ENCODE measurements around the gene KLHL40.

Gene KLHL40

DNA sequence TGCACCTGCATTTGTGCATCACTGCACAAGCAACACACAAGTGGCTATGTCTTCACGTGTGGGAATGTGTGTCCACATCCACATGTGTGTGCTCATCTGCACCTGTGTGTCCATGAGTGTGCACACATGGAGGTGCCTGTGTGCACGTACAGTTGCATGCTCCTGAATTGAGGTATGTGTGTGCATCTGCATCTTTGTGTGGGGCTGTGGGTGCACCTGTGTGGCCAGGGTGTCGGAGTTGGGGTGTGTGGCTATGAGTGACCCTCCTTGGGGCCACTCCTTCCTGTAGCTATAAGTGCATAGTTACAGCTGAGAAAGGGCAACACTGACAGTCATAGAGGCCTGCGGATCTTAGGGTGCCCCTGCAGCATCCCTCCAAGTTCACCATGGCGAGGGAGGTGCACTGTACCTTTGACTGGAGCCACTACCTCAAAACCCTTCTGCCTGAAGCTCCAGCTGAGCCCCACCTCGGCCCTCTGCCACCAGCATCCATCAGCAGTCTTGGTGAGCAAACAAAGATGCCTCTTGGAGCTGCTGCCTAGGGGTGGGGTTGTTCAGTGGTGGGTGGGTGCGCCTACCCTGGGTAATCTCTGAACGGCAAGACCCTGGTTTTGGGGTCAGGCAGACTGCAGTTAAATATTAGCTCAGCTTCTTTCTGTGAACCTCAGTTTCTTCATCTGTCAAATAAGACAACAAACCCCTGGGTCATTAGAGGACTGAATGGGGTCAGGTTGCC is 22.5 kb downstream of the KLHL40 start:
- TF ChIP-seq, protein P1, sequence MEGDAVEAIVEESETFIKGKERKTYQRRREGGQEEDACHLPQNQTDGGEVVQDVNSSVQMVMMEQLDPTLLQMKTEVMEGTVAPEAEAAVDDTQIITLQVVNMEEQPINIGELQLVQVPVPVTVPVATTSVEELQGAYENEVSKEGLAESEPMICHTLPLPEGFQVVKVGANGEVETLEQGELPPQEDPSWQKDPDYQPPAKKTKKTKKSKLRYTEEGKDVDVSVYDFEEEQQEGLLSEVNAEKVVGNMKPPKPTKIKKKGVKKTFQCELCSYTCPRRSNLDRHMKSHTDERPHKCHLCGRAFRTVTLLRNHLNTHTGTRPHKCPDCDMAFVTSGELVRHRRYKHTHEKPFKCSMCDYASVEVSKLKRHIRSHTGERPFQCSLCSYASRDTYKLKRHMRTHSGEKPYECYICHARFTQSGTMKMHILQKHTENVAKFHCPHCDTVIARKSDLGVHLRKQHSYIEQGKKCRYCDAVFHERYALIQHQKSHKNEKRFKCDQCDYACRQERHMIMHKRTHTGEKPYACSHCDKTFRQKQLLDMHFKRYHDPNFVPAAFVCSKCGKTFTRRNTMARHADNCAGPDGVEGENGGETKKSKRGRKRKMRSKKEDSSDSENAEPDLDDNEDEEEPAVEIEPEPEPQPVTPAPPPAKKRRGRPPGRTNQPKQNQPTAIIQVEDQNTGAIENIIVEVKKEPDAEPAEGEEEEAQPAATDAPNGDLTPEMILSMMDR (IDR thresholded peaks at IDR 0.05; ENCODE audit: borderline replicate concordance, insufficient read depth, low read depth, low read length), result no peak
- H3K4me3 ChIP-seq (ENCODE audit: low read depth, low read length), result no peak overlapping the region

DNA sequence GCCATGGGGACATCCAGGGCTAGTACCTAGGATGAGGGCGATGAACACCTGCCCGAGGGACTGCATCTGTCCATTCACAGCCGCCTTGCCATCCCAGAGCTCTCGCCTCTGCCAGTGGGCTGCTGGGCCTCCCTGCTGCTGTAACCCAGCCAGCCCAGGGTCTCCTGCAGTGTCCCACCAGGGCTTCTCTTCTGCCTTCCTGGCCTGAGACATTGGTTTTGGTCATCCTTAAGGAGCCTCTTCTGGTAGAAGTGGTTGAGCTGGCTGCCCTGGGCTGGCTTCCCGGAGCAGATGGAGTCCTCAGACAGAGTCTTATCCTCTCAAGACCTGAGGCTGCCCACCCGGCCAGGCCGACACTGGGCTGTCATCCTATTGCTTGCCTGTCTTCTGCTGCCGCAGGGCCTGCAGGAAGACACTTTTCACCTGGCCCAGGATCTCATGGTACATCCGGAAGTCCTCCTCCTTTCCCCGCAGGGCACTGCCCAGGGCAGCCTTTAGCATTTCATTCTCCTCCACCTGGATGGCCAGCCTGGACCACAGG is 23.3 kb downstream of the KLHL40 start:
- no peak overlapping the region for H3K4me3 ChIP-seq (ENCODE audit: low read depth, low read length)
- TF ChIP-seq, protein P1 (IDR thresholded peaks at IDR 0.05; ENCODE audit: borderline replicate concordance, insufficient read depth, low read depth, low read length), result no peak

DNA sequence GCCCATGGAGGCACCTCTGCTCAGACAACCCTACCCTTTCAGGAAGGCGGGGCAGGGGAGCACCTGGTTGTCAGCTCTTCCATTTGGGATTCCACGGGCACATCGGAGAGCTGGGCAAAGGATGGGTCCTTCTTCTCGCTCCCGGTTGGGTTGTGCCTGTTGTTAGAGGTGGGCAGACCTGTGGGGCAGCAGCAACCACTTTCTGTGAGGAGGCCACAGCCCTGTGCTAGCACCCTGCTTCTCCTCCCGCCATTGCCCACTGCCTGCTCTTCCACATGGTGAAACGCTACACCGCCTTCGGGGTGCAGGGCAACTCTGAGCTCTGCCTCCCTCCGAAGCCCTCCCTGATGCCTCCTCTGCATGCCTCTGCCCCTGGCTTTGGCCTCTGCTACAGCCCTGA is 24.3 kb downstream of the KLHL40 start:
- TF ChIP-seq, protein P1 (IDR thresholded peaks at IDR 0.05; ENCODE audit: borderline replicate concordance, insufficient read depth, low read depth, low read length), result no peak

DNA sequence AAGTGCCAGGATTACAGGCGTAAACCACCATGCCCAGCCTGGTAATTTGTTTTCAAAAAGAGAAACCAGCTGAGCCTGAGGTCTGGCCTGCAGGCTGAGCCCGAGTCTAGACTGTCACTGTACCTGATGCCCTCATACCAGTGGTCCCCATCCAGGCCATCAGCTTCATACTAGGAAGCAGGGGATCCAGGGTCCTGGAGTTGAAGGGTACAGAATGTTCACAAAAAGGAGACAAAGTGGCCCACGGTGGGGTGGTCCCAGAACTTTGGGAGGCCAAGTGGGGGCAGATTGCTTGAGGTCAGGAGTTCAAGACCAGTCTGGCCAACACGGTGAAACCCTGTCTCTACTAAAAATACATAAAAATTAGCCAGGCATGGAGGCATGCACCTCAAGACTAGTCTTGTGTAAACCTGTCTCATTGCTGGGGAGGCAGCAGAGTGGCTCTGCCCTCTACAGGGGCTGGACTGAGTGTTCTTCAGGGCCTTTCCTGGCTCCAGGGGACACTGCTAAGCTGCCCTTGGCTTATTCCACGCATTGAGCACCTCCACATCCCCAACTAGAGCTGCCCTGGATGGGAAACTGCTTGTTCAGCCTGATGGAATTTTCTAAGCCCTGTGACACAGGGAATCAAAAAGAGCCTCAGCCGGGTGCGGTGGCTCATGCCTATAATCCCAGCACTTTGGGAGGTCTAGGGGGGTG is 25.1 kb downstream of the KLHL40 start:
- no peak overlapping the region for H3K4me3 ChIP-seq (ENCODE audit: low read depth, low read length)
- TF ChIP-seq, protein P1 (IDR thresholded peaks at IDR 0.05; ENCODE audit: borderline replicate concordance, insufficient read depth, low read depth, low read length), result no peak

More for the DNA sequence above, 24.3 kb downstream of the KLHL40 start:
- H3K4me3 ChIP-seq (ENCODE audit: low read depth, low read length), result no peak overlapping the region

DNA sequence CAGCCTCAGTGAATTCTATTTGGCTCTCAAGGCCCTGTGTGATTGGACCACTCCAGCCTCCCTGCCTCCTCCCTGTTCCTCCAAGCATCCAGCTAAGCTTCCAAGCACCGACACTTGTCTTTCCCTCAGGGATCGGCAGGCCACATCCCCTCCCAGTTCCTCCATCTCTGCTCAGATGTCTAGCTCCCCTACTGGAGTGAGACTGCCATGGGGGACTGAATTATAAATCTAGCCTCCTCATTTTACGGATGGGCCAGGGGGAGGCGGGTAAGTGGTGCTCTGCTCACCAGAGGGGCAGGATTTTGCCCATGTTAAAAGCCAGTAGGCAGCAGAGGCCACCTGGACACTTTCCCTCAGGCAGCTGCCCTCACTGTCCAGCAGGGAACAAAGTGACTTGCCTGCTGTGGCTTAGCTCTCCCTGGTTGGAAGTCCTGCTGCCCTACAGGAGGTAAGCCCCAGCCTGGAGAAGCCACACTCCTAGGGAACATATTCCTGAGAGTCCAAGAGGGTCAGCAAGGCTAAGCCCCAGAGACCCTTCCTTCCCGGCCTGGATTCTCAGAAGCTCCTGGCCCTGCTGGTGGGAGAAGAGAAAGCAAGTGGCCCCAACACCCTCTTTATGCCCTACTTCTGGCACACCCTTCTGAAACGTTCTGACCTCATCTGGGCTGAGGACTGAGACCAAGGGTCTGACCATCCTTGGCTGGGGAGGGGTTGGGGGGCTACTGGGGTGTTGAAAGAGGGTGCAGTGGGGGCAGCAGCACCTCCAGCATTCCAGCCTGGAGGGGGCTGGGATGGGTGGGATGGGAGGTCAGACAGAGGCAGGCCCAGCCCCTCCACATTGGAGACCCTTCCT is 26.4 kb downstream of the KLHL40 start:
- H3K4me3 ChIP-seq (ENCODE audit: low read depth, low read length), result no peak overlapping the region
- TF ChIP-seq, protein P1 (IDR thresholded peaks at IDR 0.05; ENCODE audit: borderline replicate concordance, insufficient read depth, low read depth, low read length), result no peak

DNA sequence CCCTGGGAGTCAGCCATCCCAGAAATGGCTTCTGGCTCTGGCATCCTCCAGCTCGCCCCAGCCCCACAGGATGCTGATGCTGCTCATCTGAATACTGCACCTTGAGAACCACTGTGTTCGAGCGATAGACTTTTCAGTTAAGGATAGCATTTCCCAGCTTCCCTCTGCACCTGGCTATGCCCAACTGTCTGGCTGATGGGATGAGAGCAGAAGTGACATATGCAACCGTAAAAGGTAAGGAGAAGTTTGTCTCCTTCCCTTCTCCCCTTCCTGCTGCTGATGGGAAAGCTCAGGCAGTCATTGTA is 27.0 kb downstream of the KLHL40 start:
- no peak overlapping the region for H3K4me3 ChIP-seq (ENCODE audit: low read depth, low read length)
- TF ChIP-seq, protein P1 (IDR thresholded peaks at IDR 0.05; ENCODE audit: borderline replicate concordance, insufficient read depth, low read depth, low read length), result no peak

Measured in GM12875 (cell line).